ENCODE data around the gene KCNJ15. TPM values are rescaled to one million over a fixed set of nuclear protein-coding genes. Genes with fewer than 3 reads are reported as not detected.

Gene KCNJ15
- total RNA-seq, 1 donor from 2014 or later: 2.2 TPM

DNA sequence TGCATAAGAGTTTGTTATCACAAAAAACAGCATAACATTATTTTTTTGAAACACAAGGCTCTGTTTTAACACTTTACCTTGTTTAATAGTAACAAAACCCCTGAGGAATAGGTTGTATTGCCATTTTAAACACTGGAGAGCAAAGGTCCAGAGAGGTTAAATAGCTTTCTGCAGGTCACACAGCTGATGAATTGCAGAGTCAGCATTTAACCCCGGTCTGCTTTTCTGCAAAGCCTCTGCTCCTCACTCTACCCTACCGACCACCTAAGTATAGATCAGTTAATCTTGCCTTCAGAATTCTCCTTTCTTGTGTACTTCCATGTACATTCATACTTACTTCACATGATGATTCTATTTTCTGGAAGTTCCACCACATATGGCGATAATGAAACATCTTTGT, 42.0 kb downstream of the KCNJ15 start:
- Mint-ChIP-seq H3K27me3 (peaks cover 3% of the 10 kb centered on the region), H3K36me3 (ENCODE audit: insufficient read depth) (no peaks in the 10 kb centered on the region), H3K4me3 (ENCODE audit: low read depth) (no peak overlapping the region), H3K4me1 (ENCODE audit: low read depth) (peaks cover 8% of the 10 kb centered on the region), H3K9me3 (ENCODE audit: low read depth) (no peaks in the 10 kb centered on the region), H3K27ac (no peak overlapping the region)
- TF ChIP-seq CTCF (IDR thresholded peaks at IDR 0.05; ENCODE audit: unreplicated experiment): no peak
- no peak for DNase-seq (ENCODE audit: low spot score, unreplicated experiment)

DNA sequence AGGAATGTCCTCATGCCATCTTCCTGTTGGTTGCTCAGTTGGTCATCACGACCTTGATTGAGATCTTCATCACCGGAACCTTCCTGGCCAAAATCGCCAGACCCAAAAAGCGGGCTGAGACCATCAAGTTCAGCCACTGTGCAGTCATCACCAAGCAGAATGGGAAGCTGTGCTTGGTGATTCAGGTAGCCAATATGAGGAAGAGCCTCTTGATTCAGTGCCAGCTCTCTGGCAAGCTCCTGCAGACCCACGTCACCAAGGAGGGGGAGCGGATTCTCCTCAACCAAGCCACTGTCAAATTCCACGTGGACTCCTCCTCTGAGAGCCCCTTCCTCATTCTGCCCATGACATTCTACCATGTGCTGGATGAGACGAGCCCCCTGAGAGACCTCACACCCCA, 42.9 kb downstream of the KCNJ15 start:
- Mint-ChIP-seq H3K4me3 (ENCODE audit: low read depth) (no peak overlapping the region), H3K36me3 (ENCODE audit: insufficient read depth) (no peaks in the 10 kb centered on the region), H3K9me3 (ENCODE audit: low read depth) (no peaks in the 10 kb centered on the region), H3K4me1 (ENCODE audit: low read depth) (peaks cover 6% of the 10 kb centered on the region), H3K27me3 (peaks cover 3% of the 10 kb centered on the region), H3K27ac (no peak overlapping the region)
- no peak for TF ChIP-seq CTCF (IDR thresholded peaks at IDR 0.05; ENCODE audit: unreplicated experiment)
- no peak for DNase-seq (ENCODE audit: low spot score, unreplicated experiment)

DNA sequence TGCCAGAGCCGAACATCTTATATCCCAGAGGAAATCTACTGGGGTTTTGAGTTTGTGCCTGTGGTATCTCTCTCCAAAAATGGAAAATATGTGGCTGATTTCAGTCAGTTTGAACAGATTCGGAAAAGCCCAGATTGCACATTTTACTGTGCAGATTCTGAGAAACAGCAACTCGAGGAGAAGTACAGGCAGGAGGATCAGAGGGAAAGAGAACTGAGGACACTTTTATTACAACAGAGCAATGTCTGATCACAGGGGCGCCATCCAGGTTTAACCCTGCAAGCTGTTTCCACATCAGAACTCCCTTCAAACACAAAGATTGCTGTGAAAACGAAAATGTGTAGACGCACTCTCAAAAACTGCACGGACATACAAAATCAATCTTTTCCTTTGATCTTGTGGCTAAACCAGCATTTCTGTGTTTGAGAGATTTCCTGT, 43.4 kb downstream of the KCNJ15 start:
- Mint-ChIP-seq H3K4me1 (ENCODE audit: low read depth) (peaks cover 5% of the 10 kb centered on the region), H3K27me3 (peaks cover 3% of the 10 kb centered on the region), H3K36me3 (ENCODE audit: insufficient read depth) (no peaks in the 10 kb centered on the region), H3K27ac (no peak overlapping the region), H3K4me3 (ENCODE audit: low read depth) (no peak overlapping the region), H3K9me3 (ENCODE audit: low read depth) (no peaks in the 10 kb centered on the region)
- no peak for DNase-seq (ENCODE audit: low spot score, unreplicated experiment)
- TF ChIP-seq CTCF (IDR thresholded peaks at IDR 0.05; ENCODE audit: unreplicated experiment): no peak

GRCh38 chr21:38301321-38302214, 44.8 kb downstream of the KCNJ15 start:
- Mint-ChIP-seq H3K27ac (peak overlapping the region; percentile 51), H3K36me3 (ENCODE audit: insufficient read depth) (no peaks in the 10 kb centered on the region), H3K27me3 (peaks cover 3% of the 10 kb centered on the region), H3K4me3 (ENCODE audit: low read depth) (no peak overlapping the region), H3K4me1 (ENCODE audit: low read depth) (peaks cover 4% of the 10 kb centered on the region), H3K9me3 (ENCODE audit: low read depth) (no peaks in the 10 kb centered on the region)
- no peak for DNase-seq (ENCODE audit: low spot score, unreplicated experiment)
- no peak for TF ChIP-seq CTCF (IDR thresholded peaks at IDR 0.05; ENCODE audit: unreplicated experiment)

- TF ChIP-seq CTCF (IDR thresholded peaks at IDR 0.05; ENCODE audit: unreplicated experiment): no peak
- no peaks in the 10 kb centered on the region for H3K4me1 Mint-ChIP-seq (ENCODE audit: low read depth)
These were observed 46.5 kb downstream of the KCNJ15 start for GRCh38 chr21:38303300-38303699.

More at GRCh38 chr21:38303300-38303699, 46.5 kb downstream of the KCNJ15 start:
- Mint-ChIP-seq H3K9me3 (ENCODE audit: low read depth) (no peaks in the 10 kb centered on the region), H3K4me3 (ENCODE audit: low read depth) (no peak overlapping the region), H3K36me3 (ENCODE audit: insufficient read depth) (no peaks in the 10 kb centered on the region), H3K27me3 (peaks cover 3% of the 10 kb centered on the region), H3K27ac (no peak overlapping the region)
- DNase-seq (ENCODE audit: low spot score, unreplicated experiment): no peak
